GM12864 (cell line): ENCODE results near the gene SLC35E3.
"Not testable (repeated sequence)": the region's sequence is repeated elsewhere in the genome, so short reads cannot be mapped to it uniquely, and the experiment has no call there.

Experiments
- DNase-seq: peaks from one replicate; pipeline ENCODE4 v3.0.0-alpha.2; 2011; ENCODE audit warnings: low read depth
- H3K4me3 ChIP-seq: 2 replicates; pipeline ENCODE4 v1.5.1; 2011; ENCODE audit warnings: mild to moderate bottlenecking, low read depth, low read length, control low read depth
- CTCF ChIP-seq: IDR thresholded peaks from 2 replicates; pipeline ENCODE4 v1.5.1; 2011; ENCODE audit warnings: low read depth, mild to moderate bottlenecking, moderate library complexity, low read length, control low read depth, inconsistent platforms; ENCODE audit errors: missing control alignments

The SLC35E3 gene

GRCh38 chr12:68792952-68793351, 47.0 kb downstream of the SLC35E3 start:
- H3K4me3 ChIP-seq = no peak overlapping the region
- TF ChIP-seq CTCF = no peak
- no peak for DNase-seq

- H3K4me3 ChIP-seq = no peak overlapping the region
These were observed 47.5 kb downstream of the SLC35E3 start for GRCh38 chr12:68793436-68793835.

GRCh38 chr12:68793975-68794652, 48.1 kb downstream of the SLC35E3 start:
- no peak for TF ChIP-seq CTCF
- no peak overlapping the region for H3K4me3 ChIP-seq
- DNase-seq = no peak

More at GRCh38 chr12:68793436-68793835, 47.5 kb downstream of the SLC35E3 start:
- DNase-seq = no peak
- no peak for TF ChIP-seq CTCF

GRCh38 chr12:68794653-68795251, 48.8 kb downstream of the SLC35E3 start:
- no peak for TF ChIP-seq CTCF
- DNase-seq = no peak
- H3K4me3 ChIP-seq = no peak overlapping the region

- DNase-seq = no peak
- no peak overlapping the region for H3K4me3 ChIP-seq
- no peak for TF ChIP-seq CTCF
These were observed 50.4 kb downstream of the SLC35E3 start for GRCh38 chr12:68796399-68796798.

- no peak for DNase-seq
- TF ChIP-seq CTCF = no peak
These were observed 52.9 kb downstream of the SLC35E3 start for GRCh38 chr12:68798882-68799234.

GRCh38 chr12:68800294-68800693, 54.3 kb downstream of the SLC35E3 start:
- H3K4me3 ChIP-seq = no peak overlapping the region
- no peak for DNase-seq
- TF ChIP-seq CTCF = no peak

More at GRCh38 chr12:68798882-68799234, 52.9 kb downstream of the SLC35E3 start:
- H3K4me3 ChIP-seq = no peak overlapping the region

GRCh38 chr12:68801124-68801523, 55.1 kb downstream of the SLC35E3 start:
- not testable (repeated sequence) for H3K4me3 ChIP-seq, DNase-seq

- H3K4me3 ChIP-seq, DNase-seq: not testable (repeated sequence)
These were observed 56.4 kb downstream of the SLC35E3 start for GRCh38 chr12:68802372-68802745.

GRCh38 chr12:68802911-68803651, 57.1 kb downstream of the SLC35E3 start:
- not testable (repeated sequence) for DNase-seq, H3K4me3 ChIP-seq
